ENCODE data around the gene DACH1.

The DACH1 gene

GRCh38 chr13:71602344-71602743 is 264.7 kb downstream of the DACH1 start:
- DNase-seq (ENCODE audit: low read depth): no peak
- H3K4me3 ChIP-seq (ENCODE audit: low read depth, low read length): no peak overlapping the region
- TF ChIP-seq CTCF (conservative IDR thresholded peaks at IDR 0.05; ENCODE audit: low read depth, low read length): no peak

GRCh38 chr13:71597150-71597549 is 269.9 kb downstream of the DACH1 start:
- no peak for TF ChIP-seq CTCF (conservative IDR thresholded peaks at IDR 0.05; ENCODE audit: low read depth, low read length)
- no peak for DNase-seq (ENCODE audit: low read depth)
- no peak overlapping the region for H3K4me3 ChIP-seq (ENCODE audit: low read depth, low read length)

- no peak for DNase-seq (ENCODE audit: low read depth)
- no peak overlapping the region for H3K4me3 ChIP-seq (ENCODE audit: low read depth, low read length)
- no peak for TF ChIP-seq CTCF (conservative IDR thresholded peaks at IDR 0.05; ENCODE audit: low read depth, low read length)
Measured at GRCh38 chr13:71596116-71596515, 270.9 kb downstream of the DACH1 start.

- H3K4me3 ChIP-seq (ENCODE audit: low read depth, low read length): no peak overlapping the region
- TF ChIP-seq CTCF (conservative IDR thresholded peaks at IDR 0.05; ENCODE audit: low read depth, low read length): no peak
Measured at GRCh38 chr13:71593566-71593965, 273.4 kb downstream of the DACH1 start.

GRCh38 chr13:71591374-71591773 is 275.6 kb downstream of the DACH1 start:
- TF ChIP-seq CTCF (conservative IDR thresholded peaks at IDR 0.05; ENCODE audit: low read depth, low read length): no peak
- H3K4me3 ChIP-seq (ENCODE audit: low read depth, low read length): no peak overlapping the region
- DNase-seq (ENCODE audit: low read depth): no peak

More at GRCh38 chr13:71593566-71593965, 273.4 kb downstream of the DACH1 start:
- DNase-seq (ENCODE audit: low read depth): no peak

GRCh38 chr13:71590654-71591148 is 276.3 kb downstream of the DACH1 start:
- DNase-seq (ENCODE audit: low read depth): no peak
- no peak overlapping the region for H3K4me3 ChIP-seq (ENCODE audit: low read depth, low read length)
- TF ChIP-seq CTCF (conservative IDR thresholded peaks at IDR 0.05; ENCODE audit: low read depth, low read length): no peak

GRCh38 chr13:71589032-71589431 is 278.0 kb downstream of the DACH1 start:
- no peak for DNase-seq (ENCODE audit: low read depth)
- TF ChIP-seq CTCF (conservative IDR thresholded peaks at IDR 0.05; ENCODE audit: low read depth, low read length): no peak
- no peak overlapping the region for H3K4me3 ChIP-seq (ENCODE audit: low read depth, low read length)
